UCSD-AML1 (cell line): ENCODE measurements around the gene SUGT1.
"Not testable (repeated sequence)": the region's sequence is repeated elsewhere in the genome, so short reads cannot be mapped to it uniquely, and the experiment has no call there.

ENCODE experiments used
- DNase-seq: peaks from one replicate; lab custom pipeline; 2025; ENCODE audit not compliant: unreplicated experiment; lab: John Stamatoyannopoulos, UW

SUGT1 gene

GRCh38 chr13:52652196-52652979, at the start of gene SUGT1:
TSS of gene SUGT1 (plus strand) at chr13:52652836. CDS start at chr13:52652921, 85 bp downstream.
- peak; percentile 98 for DNase-seq

DNA sequence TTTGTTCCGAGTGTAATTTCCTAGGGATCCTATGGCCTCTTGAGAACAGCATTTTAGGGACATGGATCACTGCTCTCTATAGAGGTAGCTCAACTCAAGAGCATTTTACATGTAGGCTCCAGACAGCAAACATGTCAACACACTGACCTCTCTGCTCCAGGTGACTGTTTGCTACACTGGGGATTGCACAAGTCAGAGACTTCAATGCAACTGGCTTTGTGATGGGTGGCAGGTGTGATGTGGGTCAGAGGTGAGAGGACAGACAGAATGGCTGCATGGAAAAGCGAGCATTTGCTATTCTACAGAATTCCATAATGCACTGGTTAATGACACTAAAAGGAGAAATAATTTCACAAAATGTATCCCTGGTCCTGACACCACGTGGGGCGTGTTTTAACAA, 49.3 kb upstream of the SUGT1 start:
- DNase-seq: not testable (repeated sequence)

GRCh38 chr13:52606126-52606525, 46.5 kb upstream of the SUGT1 start:
- not testable (repeated sequence) for DNase-seq

GRCh38 chr13:52606795-52607194, 45.8 kb upstream of the SUGT1 start:
- not testable (repeated sequence) for DNase-seq

DNA sequence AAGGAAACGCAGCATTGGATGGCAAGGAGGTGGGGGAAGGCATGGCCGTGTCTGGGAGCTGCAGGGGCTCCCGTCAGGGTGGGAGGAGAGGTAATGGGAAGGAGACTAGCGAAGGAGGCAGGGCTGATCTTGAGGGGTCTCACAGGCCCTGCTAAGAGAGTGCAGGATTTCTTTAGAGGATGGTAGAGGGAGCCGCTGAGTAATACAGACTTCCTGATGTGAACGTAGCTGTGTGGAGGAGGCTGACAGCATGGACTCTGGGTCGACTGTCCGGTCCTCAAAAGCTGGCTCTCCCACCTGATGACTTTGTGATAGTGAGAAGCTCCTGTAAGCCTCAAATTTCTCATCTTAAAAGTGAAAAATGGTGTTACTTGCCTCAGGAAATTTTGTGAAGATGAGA, 44.5 kb upstream of the SUGT1 start:
- DNase-seq: not testable (repeated sequence)

DNA sequence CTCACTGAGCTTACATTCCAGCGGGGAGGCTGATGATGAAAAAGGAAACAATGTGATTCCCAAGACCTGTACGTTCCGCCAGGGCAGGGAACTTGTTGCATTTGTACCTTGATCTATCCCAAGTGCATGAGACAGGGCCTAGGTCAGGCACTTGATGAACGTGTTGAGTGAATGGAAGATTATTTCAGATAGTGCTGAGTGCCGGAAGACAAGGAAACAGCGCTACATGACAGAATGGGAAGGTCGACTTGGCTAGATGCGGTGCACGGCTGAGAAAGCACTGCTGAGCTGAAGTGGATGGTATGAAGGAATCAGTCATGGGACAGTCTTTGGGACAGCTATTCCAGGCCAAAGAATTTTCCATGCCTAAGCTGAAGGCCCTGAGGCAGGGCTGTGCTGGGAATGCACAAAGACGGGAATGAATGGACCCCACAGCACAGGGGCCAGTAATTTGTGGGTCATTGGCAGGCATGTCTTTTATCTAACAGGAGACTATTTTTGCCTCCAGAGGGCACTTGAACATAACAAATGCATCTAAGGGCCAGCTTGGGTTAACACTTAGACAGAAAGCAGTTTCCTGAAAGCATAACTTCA, 43.5 kb upstream of the SUGT1 start:
- DNase-seq: peak; percentile 22

DNA sequence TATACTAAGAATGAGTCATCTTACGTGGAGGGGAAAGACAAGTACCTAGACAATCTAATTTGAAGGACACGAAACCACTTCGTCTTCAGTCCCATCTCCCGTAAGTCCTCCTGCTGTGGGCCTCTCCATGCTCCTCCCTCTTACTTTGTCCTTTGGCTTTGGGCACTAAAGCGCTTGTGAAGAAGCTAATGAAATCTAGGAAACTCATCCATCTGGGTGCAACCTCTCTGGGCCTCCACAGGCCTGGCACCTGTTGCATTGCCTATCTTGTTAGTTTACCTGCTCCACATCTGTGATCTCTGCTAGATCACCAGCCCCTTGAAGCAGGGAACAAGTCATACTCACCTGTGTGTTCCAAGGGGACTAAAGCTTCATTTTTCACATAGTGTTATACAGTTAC, 42.5 kb upstream of the SUGT1 start:
- not testable (repeated sequence) for DNase-seq

DNA sequence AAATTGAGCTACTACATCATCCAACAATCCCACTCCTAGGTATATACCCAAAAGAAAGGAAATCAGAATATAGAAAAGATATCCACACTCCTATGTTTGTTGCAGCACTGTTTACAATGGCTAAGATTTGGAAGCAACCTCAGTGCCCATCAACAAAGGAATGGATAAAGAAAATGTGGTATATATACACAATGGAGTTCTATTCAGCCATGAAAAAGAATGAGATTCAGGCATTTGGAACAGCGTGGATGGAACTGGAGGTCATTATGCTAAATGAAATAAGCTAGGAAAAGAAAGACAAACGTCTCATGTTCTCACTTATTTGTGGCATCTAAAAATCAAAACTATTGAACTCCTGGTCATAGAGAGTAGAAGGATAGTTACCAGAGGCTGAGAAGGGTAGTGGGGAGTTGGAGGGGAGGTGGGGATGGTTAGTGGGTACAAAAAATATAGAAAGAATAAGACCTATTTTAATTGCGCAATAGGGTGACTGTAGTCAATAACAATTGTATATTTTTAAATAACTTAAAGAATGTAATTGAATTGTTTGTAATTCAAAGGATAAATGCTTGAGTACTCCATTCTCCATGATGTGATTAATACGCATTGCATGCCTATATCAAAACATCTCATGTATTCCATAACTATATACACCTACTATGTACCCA, 37.4 kb upstream of the SUGT1 start:
- DNase-seq: no peak

DNA sequence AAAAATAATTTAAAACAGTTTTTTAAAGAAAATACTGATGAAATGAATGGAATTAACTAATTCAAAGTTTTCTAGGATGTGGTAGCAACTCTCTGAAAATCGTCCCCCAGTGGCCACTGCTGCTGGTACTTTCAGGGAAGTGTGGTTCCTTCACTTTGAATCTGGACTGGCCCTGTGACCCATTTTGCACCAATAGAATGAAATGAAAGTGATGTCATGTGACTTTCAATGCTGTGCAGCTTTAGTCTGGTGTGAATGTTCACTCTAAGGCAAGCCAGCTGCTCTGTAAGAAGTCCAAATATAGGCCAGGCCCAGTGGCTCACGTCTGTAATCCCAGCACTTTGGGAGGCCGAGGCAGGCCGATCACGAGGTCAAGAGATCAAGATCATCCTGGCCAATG, 36.8 kb upstream of the SUGT1 start:
- DNase-seq: no peak

DNA sequence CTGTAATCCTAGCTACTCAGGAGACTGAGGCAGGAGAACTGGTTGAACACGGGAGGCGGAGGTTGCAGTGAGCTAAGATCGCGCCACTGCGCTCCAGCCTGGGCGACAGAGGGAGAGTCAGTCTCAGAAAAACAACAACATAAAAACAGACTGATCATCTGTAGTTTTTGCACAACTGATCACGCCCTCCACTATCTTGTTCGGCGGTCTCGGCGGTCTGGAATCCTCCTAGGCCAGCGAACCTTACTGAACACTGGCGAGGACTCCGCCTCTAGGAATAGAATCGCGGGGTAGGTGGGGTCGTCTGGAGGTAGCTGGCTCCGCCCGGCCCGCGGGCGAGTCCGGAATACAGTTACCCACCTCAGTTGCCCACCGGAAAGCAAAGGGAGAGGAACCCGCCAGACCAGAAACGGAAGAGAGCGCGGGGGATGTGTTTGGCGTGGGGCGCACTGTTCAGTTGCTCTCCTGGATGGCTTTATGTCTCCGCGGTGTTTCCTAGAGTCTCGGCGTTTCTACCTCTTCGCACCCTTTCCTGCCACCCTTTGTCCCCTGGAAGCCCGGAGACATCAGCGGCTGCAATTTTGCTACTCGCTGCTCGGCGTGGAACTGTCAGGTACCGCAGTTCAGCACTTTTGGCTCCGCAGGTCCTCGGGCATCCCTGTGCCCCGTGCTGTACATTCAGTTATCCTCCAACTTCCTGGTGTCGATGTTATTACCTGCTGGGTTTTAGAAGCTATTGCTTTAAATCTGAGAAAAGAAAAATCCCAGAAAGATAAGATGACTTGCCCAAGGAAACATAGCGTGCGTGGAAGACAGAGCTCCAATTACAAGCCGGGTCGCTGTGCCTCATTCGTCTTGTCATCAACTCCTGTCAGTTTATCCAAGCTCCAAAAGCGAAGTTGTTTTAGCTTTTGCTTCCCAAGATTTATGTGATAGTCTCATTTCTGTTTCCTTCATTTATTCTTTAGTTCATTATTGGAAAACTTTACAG, 35.3 kb upstream of the SUGT1 start:
- DNase-seq: peak; percentile 88

GRCh38 chr13:52631083-52631690, 21.4 kb upstream of the SUGT1 start:
- DNase-seq: not testable (repeated sequence)

DNA sequence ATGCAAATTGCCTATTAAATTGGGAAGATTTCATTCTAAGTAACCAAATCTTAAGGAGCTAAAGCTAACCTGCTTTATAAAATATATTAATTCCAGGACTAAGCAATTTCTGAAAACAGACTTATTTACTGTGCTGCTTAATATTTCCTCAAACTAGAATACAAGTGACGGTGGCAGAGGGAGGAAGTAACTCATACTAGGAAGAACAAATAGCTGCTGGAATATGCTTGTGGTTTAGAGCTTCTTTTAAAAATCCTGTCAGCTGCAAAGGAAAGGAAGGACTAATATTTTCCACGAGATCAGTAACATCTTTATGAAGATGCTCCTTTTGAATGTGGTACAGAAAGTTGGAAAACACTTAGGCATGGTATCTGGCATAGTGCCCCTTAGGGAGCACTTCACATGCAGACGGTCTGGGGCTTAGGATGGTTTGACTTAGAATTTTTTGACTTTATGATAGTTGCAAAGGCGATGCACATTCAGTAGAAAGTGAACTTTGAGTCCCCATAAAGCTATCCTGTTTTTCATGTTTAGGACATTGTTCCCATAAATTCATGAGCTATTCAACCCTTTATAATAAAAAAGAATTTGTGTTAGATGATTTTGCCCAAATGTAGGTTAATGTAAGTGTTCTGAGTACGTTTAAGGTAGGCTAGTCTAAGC, 13.8 kb upstream of the SUGT1 start:
- no peak for DNase-seq

DNA sequence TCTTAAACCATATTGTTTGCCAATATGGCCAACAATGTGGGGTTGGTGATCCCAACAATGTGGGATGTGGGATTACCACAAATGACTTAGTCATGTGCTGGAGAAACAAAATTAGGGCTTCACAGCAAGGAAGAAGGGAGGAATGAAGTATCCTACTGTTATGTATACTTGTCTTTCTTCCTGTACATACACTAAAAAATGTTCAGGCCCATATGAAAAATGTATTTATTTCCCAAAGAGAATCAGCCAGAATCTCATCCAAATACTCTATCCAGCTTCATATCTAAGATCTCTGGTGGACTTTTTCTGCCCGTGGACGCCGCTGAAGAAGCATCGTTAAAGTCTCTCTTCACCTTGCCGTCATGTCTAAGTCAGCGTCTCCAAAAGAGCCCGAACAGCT, 10.5 kb upstream of the SUGT1 start, which contains the start of gene HNRNPA1L2:
HNRNPA1L2 (plus strand) TSS at position 301 of the 400 bp plus-strand sequence; CDS start at position 363, 62 bp downstream.
- DNase-seq: no peak

- no peak for DNase-seq
Observed at GRCh38 chr13:52644108-52644507, 8.5 kb upstream of the SUGT1 start.

DNA sequence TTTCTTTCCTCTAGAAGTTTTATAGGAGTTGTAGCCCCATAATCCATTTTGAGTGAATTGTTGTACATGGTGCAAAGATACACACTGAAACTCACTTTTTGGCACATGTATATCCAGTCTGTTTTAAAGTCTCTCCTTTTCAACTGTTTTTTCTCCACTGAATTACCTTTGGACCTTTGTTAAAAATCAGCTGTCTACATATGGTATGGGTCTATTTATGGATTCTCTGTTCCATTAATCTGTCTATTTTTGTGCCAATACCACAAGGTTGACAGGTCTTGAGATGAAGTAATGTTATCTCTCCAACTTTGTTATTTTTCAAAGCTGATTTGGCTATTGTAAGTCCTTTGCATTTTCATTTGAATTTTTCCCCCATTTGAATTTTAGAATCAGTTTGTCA, 5.7 kb upstream of the SUGT1 start:
- no peak for DNase-seq

GRCh38 chr13:52650731-52651130, 1.9 kb upstream of the SUGT1 start:
- no peak for DNase-seq

GRCh38 chr13:52651897-52652195, 790 bp upstream of the SUGT1 start:
- DNase-seq: no peak

DNA sequence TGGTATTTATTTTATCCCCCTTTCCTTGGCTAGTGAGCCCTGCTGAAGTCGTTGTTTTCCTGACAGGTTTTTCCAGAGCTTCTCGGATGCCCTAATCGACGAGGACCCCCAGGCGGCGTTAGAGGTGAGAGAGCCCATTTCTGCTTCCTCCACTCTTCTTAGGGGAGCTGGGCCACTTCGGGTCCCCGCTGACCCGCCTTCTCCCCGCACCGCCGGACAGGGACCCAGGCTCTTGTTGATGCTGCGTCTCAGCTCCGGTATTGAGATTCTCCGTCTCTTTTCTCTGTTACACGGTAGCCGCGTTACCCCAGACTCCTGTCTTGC, 306 bp downstream of the SUGT1 start:
- no peak for DNase-seq

DNA sequence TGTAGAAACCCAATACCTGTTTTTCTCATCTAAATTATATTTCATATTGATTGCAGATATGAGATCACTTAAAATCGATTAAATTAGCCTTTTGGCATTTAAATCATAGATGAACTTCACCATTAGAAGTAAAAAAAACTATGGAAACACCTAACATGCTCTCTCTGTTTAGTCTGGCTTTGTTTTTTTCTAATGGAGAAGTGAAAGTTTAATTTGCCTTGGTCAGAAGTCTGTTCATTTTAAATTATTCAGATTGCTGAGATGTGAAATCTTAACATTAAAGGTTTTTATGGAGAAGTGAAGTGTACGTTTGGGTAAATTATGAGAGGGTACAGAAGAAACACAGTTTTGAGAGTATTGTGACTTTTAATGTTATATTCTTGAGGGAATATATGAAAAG, 6.7 kb downstream of the SUGT1 start:
- no peak for DNase-seq

DNA sequence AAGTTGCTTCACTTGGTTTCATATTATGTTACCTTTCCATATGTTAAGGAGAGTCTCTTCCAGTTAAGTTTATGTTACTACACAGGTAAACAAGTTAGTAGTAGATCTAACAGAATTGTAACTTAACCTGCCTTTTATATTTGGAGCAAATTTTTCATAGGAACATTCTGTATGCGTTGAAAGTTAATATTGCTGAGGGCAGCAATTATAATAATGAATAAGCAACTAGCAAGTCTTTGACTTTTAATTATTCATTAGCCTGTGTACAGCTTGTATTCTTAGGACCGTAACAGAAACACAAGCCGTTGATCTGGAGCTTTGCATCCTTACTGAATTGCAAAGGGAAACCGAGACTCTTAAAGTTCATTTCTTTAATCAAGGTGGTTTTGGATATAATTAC, 11.6 kb downstream of the SUGT1 start:
- no peak for DNase-seq
